ENCODE results near the gene CD248.

Gene CD248

DNA sequence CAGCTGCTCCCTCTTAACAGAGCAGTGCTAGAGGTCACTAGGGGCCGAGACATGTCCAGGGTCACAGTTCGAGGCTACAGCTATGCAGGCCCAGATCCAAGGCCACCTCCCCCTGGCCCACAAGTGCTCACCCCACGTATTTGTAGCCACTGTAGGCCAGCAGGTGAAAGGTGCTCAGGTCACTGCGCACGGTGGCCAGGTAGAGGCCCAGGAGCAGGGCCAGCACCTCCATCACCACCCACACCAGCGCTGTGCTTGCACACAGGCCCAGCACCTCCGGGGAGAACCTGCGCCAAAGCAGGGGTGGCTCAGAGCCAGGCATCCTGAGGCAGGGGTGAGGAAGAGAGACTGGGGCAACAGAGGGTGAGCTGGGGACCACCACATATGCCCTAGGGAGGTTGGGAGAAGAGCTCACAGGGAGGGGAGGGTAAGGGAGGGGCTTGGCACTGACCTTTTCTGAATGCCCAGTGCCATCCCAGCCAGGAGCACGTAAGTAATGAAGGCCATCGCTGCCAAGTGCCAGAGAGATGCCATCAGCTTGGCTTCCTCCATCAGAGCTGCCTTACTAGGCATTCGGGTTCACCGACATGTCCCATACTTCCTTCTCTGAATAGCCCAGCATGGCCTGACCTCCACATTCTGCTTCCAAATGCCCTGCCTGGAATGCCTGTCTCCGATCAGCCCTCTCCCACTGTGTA is 31.4 kb downstream of the CD248 start:
- Histone ChIP-seq H3K27ac (no peak overlapping the region), H3K4me3 (no peak overlapping the region)
- TF ChIP-seq, protein P1, sequence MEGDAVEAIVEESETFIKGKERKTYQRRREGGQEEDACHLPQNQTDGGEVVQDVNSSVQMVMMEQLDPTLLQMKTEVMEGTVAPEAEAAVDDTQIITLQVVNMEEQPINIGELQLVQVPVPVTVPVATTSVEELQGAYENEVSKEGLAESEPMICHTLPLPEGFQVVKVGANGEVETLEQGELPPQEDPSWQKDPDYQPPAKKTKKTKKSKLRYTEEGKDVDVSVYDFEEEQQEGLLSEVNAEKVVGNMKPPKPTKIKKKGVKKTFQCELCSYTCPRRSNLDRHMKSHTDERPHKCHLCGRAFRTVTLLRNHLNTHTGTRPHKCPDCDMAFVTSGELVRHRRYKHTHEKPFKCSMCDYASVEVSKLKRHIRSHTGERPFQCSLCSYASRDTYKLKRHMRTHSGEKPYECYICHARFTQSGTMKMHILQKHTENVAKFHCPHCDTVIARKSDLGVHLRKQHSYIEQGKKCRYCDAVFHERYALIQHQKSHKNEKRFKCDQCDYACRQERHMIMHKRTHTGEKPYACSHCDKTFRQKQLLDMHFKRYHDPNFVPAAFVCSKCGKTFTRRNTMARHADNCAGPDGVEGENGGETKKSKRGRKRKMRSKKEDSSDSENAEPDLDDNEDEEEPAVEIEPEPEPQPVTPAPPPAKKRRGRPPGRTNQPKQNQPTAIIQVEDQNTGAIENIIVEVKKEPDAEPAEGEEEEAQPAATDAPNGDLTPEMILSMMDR (IDR thresholded peaks at IDR 0.05), result no peak
- DNase-seq (ENCODE audit: low spot score), result no peak

DNA sequence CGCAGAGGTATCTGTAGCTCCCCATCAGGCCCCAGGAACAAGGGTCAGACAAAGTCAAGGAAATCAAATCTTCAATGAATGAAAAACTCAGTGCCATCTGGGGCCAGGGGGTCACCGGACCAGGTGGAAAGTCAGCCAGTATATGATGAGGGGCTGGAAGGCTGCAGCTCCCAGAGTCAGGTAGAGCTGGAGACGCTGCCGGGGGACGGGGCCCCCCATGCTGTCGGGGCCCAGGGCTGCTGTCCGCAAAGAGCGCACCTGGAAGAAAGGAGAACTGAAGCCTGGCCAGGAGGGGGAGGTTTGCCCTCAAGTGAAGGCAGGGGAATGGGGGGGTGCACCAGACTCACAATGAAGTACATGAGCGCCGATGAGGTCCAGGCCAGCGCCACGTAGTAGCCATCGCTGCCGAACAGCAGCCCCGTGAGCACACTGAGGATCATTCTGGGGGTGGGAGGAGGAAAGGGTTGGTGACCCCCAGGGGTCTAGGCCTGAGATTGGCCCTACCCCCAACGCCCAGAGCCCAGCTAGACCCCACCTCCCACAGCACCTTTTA is 32.2 kb downstream of the CD248 start:
- Histone ChIP-seq H3K4me3 (no peak overlapping the region), H3K27ac (no peak overlapping the region)
- TF ChIP-seq, protein P1 (IDR thresholded peaks at IDR 0.05), result no peak
- DNase-seq (ENCODE audit: low spot score), result no peak

DNA sequence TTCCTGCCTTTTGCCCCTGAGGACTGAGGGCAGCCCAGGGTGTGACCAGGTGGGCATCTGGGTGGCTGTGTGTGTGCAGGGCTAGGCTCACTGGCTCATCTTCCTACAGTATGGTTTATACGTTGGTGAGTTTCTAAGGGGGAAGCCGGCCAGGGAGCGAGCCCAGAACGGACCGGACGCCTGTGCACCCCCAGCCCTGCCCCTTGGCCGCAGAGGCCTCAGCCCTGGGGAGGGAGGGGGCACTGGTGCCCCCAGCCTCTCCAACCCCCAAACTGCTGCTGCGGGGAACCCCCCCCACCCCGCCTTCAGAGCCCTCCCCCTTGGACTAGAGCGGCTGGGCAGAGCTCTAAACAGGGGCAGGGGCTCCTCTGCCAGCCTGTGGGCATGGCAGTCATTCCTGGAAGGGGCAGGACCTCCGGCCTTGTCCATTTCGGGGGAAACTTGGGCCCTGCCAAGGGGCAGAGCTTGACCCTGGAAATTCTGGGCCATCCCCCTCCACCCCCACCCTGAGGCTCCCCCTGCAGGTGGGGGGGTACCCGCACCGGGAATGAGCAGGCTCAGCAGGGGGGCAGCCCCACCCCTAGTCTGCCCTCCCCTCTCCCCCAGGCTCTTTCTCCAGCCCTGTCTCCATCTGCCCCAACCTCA is 33.3 kb downstream of the CD248 start:
- no peak overlapping the region for H3K4me3 ChIP-seq
- TF ChIP-seq, protein P1 (IDR thresholded peaks at IDR 0.05), result no peak
- no peak for DNase-seq (ENCODE audit: low spot score)
- no peak overlapping the region for H3K27ac ChIP-seq

DNA sequence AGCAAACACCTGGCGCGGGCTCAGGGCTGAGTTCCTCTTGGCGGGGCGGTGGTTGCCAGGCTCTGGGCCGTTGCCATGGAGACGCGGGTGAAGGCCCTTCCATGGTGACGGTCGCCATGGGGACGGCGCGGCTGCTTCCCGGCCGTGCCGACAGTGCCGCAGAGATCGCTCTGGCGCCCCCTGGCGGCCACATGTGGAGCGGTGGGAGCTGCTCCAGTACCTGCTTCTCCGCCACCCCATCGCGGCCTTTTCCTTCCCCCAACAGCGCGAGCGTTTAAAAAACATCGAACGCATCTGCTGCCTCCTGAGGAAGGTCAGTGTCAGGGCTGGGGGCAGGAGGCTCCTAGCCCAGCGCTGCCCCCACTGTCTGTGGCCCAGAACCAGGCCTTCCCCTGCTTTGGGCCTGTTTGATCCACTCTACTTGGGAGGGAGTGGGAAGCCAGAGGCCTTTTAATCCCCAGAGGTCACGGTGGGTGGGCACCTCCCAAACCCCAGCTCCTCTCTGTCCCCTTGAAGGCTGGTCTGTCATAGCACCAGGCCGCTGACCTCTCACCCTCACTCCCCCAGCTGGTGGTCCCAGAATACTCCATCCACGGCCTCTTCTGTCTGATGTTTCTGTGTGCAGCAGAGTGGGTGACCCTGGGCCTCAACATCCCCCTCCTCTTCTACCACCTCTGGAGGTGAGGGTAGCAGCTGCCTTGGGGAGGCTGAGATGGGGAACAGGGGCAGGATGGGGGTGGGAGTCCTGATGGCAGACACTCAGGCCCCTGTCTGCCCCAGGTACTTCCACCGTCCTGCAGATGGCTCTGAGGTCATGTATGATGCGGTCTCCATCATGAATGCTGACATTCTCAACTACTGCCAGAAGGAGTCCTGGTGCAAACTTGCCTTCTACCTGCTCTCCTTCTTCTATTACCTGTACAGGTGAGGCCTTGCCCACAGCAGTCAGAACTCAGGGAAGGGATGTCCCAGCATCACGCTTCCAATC is 34.1 kb downstream of the CD248 start:
- Histone ChIP-seq H3K27ac (no peak overlapping the region), H3K4me3 (no peak overlapping the region)
- TF ChIP-seq, protein P1 (IDR thresholded peaks at IDR 0.05), result peak; percentile 93
- peak; percentile 97 for DNase-seq (ENCODE audit: low spot score)

DNA sequence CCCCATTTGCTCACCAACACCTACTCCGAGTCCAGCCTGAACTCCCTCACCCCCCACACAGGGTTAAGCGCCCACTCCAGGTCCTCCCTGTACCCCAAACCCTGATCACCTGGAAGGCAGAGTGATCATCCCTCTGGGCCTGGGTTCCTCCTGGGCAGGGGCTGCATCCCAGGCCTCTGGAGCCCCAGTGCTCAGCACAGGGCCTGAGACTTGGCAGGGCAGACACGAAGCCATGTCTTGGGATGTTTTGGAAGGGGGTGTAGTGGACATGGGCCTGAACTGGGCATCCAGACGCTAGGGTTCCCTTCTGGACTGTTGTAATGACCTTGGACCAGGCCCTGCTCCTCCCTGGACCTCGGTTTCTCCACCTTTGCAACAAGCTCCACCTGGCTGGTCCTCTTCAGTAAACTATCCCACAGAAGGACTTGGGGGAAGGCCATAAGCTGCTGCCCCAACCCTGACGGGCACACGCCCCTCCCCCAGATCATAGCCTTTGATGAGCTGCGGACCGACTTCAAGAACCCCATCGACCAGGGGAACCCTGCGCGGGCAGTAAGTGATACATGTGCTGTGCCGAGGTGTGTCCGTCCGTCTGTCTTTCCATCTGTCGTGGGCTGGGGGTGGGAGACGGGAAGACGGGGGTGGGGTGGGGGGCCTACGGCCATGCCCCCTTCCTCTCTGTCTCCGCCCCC is 34.9 kb downstream of the CD248 start:
- Histone ChIP-seq H3K4me3 (no peak overlapping the region), H3K27ac (no peak overlapping the region)
- DNase-seq (ENCODE audit: low spot score), result no peak
- TF ChIP-seq, protein P1 (IDR thresholded peaks at IDR 0.05), result no peak

DNA sequence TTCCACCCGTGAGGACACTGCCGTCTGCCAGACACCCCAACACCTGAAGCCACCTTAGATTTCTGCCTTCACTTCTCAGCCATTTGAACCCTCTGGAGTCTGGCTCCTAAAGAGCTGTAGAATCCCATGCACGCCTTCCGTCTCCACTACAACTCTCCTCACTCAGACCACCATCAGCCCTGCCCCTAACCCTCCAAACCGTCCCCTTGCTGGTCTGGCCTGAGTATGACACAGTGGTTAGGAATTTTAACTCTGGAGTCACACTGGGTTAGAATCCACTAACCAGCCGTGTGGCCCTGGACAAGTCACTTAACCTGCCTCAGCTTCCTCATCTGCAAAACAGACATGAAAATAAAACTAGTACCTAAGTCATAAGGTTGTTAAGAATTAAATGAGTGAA is 35.8 kb downstream of the CD248 start:
- TF ChIP-seq, protein P1 (IDR thresholded peaks at IDR 0.05), result no peak
- DNase-seq (ENCODE audit: low spot score), result no peak
- no peak overlapping the region for H3K4me3 ChIP-seq
- H3K27ac ChIP-seq, result no peak overlapping the region
